CD8-positive, alpha-beta memory T cell (primary cell): ENCODE measurements around the gene SLC9A6. TPM values are rescaled to one million over a fixed set of nuclear protein-coding genes. Genes with fewer than 3 reads are reported as not detected.

Source experiments
- CTCF ChIA-PET: fragments of 350-600 bp; sonication (Branson Sonifier 250); formaldehyde crosslinking; loops from one replicate; lab custom pipeline; 2021; ENCODE audit warnings: antibody characterized with exemption; lab: Charles Lee
- POLR2A ChIA-PET: fragments of 350-600 bp; sonication (Branson Sonifier 250); formaldehyde crosslinking; loops from one replicate; lab custom pipeline; 2021; ENCODE audit warnings: antibody characterized with exemption; lab: Charles Lee
- DNase-seq, 5 donors: peaks; one replicate each; pipeline versions ENCODE4 v3.0.0 to v3.0.0-alpha.2; 2020 to 2022; ENCODE audit warnings: mixed read lengths in 1 of 5
- H3K27ac ChIP-seq: one replicate; pipeline ENCODE4 v1.7.0; 2013; ENCODE audit warnings: low read depth, mild to moderate bottlenecking, low read length, moderate library complexity
- H3K27me3 ChIP-seq: 2 replicates; pipeline ENCODE4 v1.7.0; 2013; ENCODE audit warnings: low read length, mild to moderate bottlenecking; ENCODE audit not compliant: insufficient read depth, poor library complexity, severe bottlenecking
- H3K36me3 ChIP-seq: 2 replicates; pipeline ENCODE4 v1.7.0; 2013; ENCODE audit warnings: mild to moderate bottlenecking, low read length, moderate library complexity; ENCODE audit not compliant: insufficient read depth
- H3K4me1 ChIP-seq: 2 replicates; pipeline ENCODE4 v1.7.0; 2013; ENCODE audit warnings: mild to moderate bottlenecking, low read length, moderate library complexity; ENCODE audit not compliant: insufficient read depth
- H3K4me3 ChIP-seq: 2 replicates; pipeline ENCODE4 v1.7.0; 2013; ENCODE audit warnings: mild to moderate bottlenecking, low read length
- H3K9me3 ChIP-seq: 2 replicates; pipeline ENCODE4 v1.7.0; 2013; ENCODE audit warnings: mild to moderate bottlenecking, low read length
- H3K27ac Mint-ChIP-seq, 8 donors: one replicate each; pipeline ENCODE4 v1.8.0; 2020 to 2021; ENCODE audit warnings: mixed read lengths in 8 of 8, mild to moderate bottlenecking in 6 of 8, inconsistent platforms in 3 of 8, moderate library complexity in 3 of 8
- H3K27me3 Mint-ChIP-seq, 2 donors: one replicate each; pipeline ENCODE4 v1.8.0; 2020 to 2021; ENCODE audit warnings: mixed read lengths in 2 of 2, mild to moderate bottlenecking in 1 of 2, moderate library complexity in 1 of 2
- H3K36me3 Mint-ChIP-seq, 3 donors: one replicate each; pipeline ENCODE4 v1.8.0; 2020 to 2021; ENCODE audit warnings: mixed read lengths in 3 of 3, inconsistent platforms in 1 of 3, mild to moderate bottlenecking in 1 of 3
- H3K4me1 Mint-ChIP-seq, 3 donors: one replicate each; pipeline ENCODE4 v1.8.0; 2020 to 2021; ENCODE audit warnings: mixed read lengths in 3 of 3, inconsistent platforms in 1 of 3, mild to moderate bottlenecking in 1 of 3
- H3K4me3 Mint-ChIP-seq, 7 donors: one replicate each; pipeline ENCODE4 v1.8.0; 2020 to 2021; ENCODE audit warnings: mixed read lengths in 7 of 7, mild to moderate bottlenecking in 6 of 7, moderate library complexity in 4 of 7, inconsistent platforms in 2 of 7
- H3K9me3 Mint-ChIP-seq, 5 donors: one replicate each; pipeline ENCODE4 v1.8.0; 2020 to 2022; ENCODE audit warnings: mixed read lengths in 5 of 5, mild to moderate bottlenecking in 3 of 5, moderate library complexity in 2 of 5, inconsistent platforms in 1 of 5
- polyA plus RNA-seq: library from polyadenylated mRNA; unstranded; fragments of 300-500 nt; fragmentation: Illumina TruSeq; gene quantifications from one replicate; pipeline ENCODE4 v1.2.3, GENCODE V29; 2021
- total RNA-seq, 2 experiments: library from RNA; stranded (reverse); gene quantifications; one replicate each; pipeline ENCODE4 v1.2.3, GENCODE V29; 2021

Gene SLC9A6
- total and polyA plus RNA-seq, 3 experiments from 2014 or later, result 14.9 to 18.0 (median 16.2) TPM

GRCh38 chrX:136030303-136031191 is 45.3 kb downstream of the SLC9A6 start:
- no peak overlapping the region for H3K4me3 ChIP-seq
- no peaks in the 10 kb centered on the region for H3K4me1 ChIP-seq
- H3K27ac Mint-ChIP-seq, result no peak overlapping the region
- H3K9me3 Mint-ChIP-seq, result no peaks in the 10 kb centered on the region
- ChIA-PET POLR2A (no interaction called here), CTCF (interaction anchor here (2.9 kb wide), 1 partner anchor 132 kb away, joined by 16 read pairs; no protein-coding TSS in a partner anchor)
- peaks cover 0 to 51% (median 0%) of the 10 kb centered on the region in 3 donors for H3K36me3 Mint-ChIP-seq
- H3K4me3 Mint-ChIP-seq, result no peak overlapping the region
- DNase-seq, result no peak
- no peaks in the 10 kb centered on the region for H3K27me3 ChIP-seq
- peaks cover 0 to 4% of the 10 kb centered on the region in 2 donors for H3K27me3 Mint-ChIP-seq
- H3K4me1 Mint-ChIP-seq, result no peaks in the 10 kb centered on the region
- H3K36me3 ChIP-seq, result peaks cover 7% of the 10 kb centered on the region
- H3K9me3 ChIP-seq, result no peaks in the 10 kb centered on the region
- H3K27ac ChIP-seq, result no peak overlapping the region

GRCh38 chrX:136031626-136032025 is 46.4 kb downstream of the SLC9A6 start:
- Histone ChIP-seq H3K9me3 (no peaks in the 10 kb centered on the region), H3K27ac (no peak overlapping the region), H3K27me3 (no peaks in the 10 kb centered on the region), H3K4me1 (no peaks in the 10 kb centered on the region), H3K4me3 (no peak overlapping the region), H3K36me3 (peaks cover 7% of the 10 kb centered on the region)
- H3K4me3 Mint-ChIP-seq, result no peak overlapping the region
- H3K27me3 Mint-ChIP-seq, result peaks cover 0 to 4% of the 10 kb centered on the region in 2 donors
- H3K4me1 Mint-ChIP-seq, result no peaks in the 10 kb centered on the region
- peaks cover 0 to 48% (median 0%) of the 10 kb centered on the region in 3 donors for H3K36me3 Mint-ChIP-seq
- POLR2A ChIA-PET, result no interaction called here
- H3K9me3 Mint-ChIP-seq, result no peaks in the 10 kb centered on the region
- CTCF ChIA-PET, result no interaction called here
- DNase-seq, result no peak
- H3K27ac Mint-ChIP-seq, result no peak overlapping the region

GRCh38 chrX:136032370-136032769 is 47.1 kb downstream of the SLC9A6 start:
- Histone ChIP-seq H3K9me3 (no peaks in the 10 kb centered on the region), H3K27me3 (no peaks in the 10 kb centered on the region), H3K27ac (no peak overlapping the region), H3K36me3 (peaks cover 7% of the 10 kb centered on the region), H3K4me1 (no peaks in the 10 kb centered on the region), H3K4me3 (no peak overlapping the region)
- Mint-ChIP-seq H3K4me3 (no peak overlapping the region), H3K9me3 (no peaks in the 10 kb centered on the region), H3K4me1 (no peaks in the 10 kb centered on the region), H3K27ac (no peak overlapping the region), H3K36me3 (peaks cover 0 to 45% (median 0%) of the 10 kb centered on the region in 3 donors), H3K27me3 (peaks cover 0 to 2% of the 10 kb centered on the region in 2 donors)
- DNase-seq, result no peak
- ChIA-PET CTCF (no interaction called here), POLR2A (no interaction called here)

- H3K27me3 Mint-ChIP-seq, result peaks cover 0 to 2% of the 10 kb centered on the region in 2 donors
- Histone ChIP-seq H3K27me3 (no peaks in the 10 kb centered on the region), H3K9me3 (no peaks in the 10 kb centered on the region), H3K27ac (no peak overlapping the region), H3K4me3 (no peak overlapping the region), H3K36me3 (peaks cover 7% of the 10 kb centered on the region), H3K4me1 (no peaks in the 10 kb centered on the region)
- H3K27ac Mint-ChIP-seq, result no peak overlapping the region
- no peak overlapping the region for H3K4me3 Mint-ChIP-seq
- H3K4me1 Mint-ChIP-seq, result no peaks in the 10 kb centered on the region
- no peak for DNase-seq
- peaks cover 0 to 42% (median 0%) of the 10 kb centered on the region in 3 donors for H3K36me3 Mint-ChIP-seq
- ChIA-PET POLR2A (no interaction called here), CTCF (interaction anchor here (0.6 to 0.8 kb wide), 2 partner anchors 8 to 233 kb away, joined by 3 to 4 read pairs; no protein-coding TSS in a partner anchor)
- no peaks in the 10 kb centered on the region for H3K9me3 Mint-ChIP-seq
Measured at GRCh38 chrX:136034668-136035067, 49.4 kb downstream of the SLC9A6 start.

- no peaks in the 10 kb centered on the region for H3K9me3 ChIP-seq
- Mint-ChIP-seq H3K36me3 (peaks cover 0 to 41% (median 0%) of the 10 kb centered on the region in 3 donors), H3K4me1 (no peaks in the 10 kb centered on the region), H3K27ac (peak overlapping the region in 1 of 8 donors; percentile 57), H3K9me3 (no peaks in the 10 kb centered on the region), H3K27me3 (peaks cover 0 to 2% of the 10 kb centered on the region in 2 donors), H3K4me3 (no peak overlapping the region)
- POLR2A ChIA-PET, result no interaction called here
- H3K27ac ChIP-seq, result no peak overlapping the region
- no peaks in the 10 kb centered on the region for H3K4me1 ChIP-seq
- H3K27me3 ChIP-seq, result no peaks in the 10 kb centered on the region
- no peak overlapping the region for H3K4me3 ChIP-seq
- no peak for DNase-seq
- CTCF ChIA-PET, result interaction anchor here (0.8 kb wide), 1 partner anchor 232 kb away, joined by 4 read pairs; no protein-coding TSS in a partner anchor
- H3K36me3 ChIP-seq, result peaks cover 4% of the 10 kb centered on the region
Measured at GRCh38 chrX:136035663-136036062, 50.4 kb downstream of the SLC9A6 start.

- Mint-ChIP-seq H3K36me3 (peaks cover 0 to 47% (median 0%) of the 10 kb centered on the region in 3 donors), H3K4me1 (no peaks in the 10 kb centered on the region), H3K4me3 (no peak overlapping the region), H3K9me3 (no peaks in the 10 kb centered on the region), H3K27me3 (peaks cover 0 to 5% of the 10 kb centered on the region in 2 donors), H3K27ac (no peak overlapping the region)
- Histone ChIP-seq H3K4me1 (no peaks in the 10 kb centered on the region), H3K4me3 (no peak overlapping the region), H3K27ac (no peak overlapping the region), H3K27me3 (no peaks in the 10 kb centered on the region), H3K9me3 (no peaks in the 10 kb centered on the region), H3K36me3 (no peaks in the 10 kb centered on the region)
- ChIA-PET POLR2A (no interaction called here), CTCF (no interaction called here)
- DNase-seq, result no peak
Measured at GRCh38 chrX:136039485-136039884, 54.2 kb downstream of the SLC9A6 start.

GRCh38 chrX:136039968-136040367 is 54.7 kb downstream of the SLC9A6 start:
- Histone ChIP-seq H3K27me3 (no peaks in the 10 kb centered on the region), H3K4me1 (no peaks in the 10 kb centered on the region), H3K9me3 (no peaks in the 10 kb centered on the region), H3K4me3 (no peak overlapping the region), H3K27ac (no peak overlapping the region), H3K36me3 (no peaks in the 10 kb centered on the region)
- Mint-ChIP-seq H3K36me3 (peaks cover 0 to 51% (median 0%) of the 10 kb centered on the region in 3 donors), H3K27ac (no peak overlapping the region), H3K27me3 (peaks cover 0 to 5% of the 10 kb centered on the region in 2 donors), H3K9me3 (no peaks in the 10 kb centered on the region), H3K4me3 (no peak overlapping the region), H3K4me1 (no peaks in the 10 kb centered on the region)
- DNase-seq, result no peak
- CTCF ChIA-PET, result no interaction called here
- POLR2A ChIA-PET, result no interaction called here

- Mint-ChIP-seq H3K9me3 (no peaks in the 10 kb centered on the region), H3K4me3 (no peak overlapping the region), H3K27me3 (peaks cover 0 to 5% of the 10 kb centered on the region in 2 donors), H3K36me3 (peaks cover 0 to 61% (median 0%) of the 10 kb centered on the region in 3 donors), H3K4me1 (no peaks in the 10 kb centered on the region), H3K27ac (no peak overlapping the region)
- no peaks in the 10 kb centered on the region for H3K27me3 ChIP-seq
- no peaks in the 10 kb centered on the region for H3K9me3 ChIP-seq
- H3K36me3 ChIP-seq, result no peaks in the 10 kb centered on the region
- ChIA-PET POLR2A (no interaction called here), CTCF (no interaction called here)
- DNase-seq, result no peak
- no peak overlapping the region for H3K27ac ChIP-seq
- H3K4me1 ChIP-seq, result no peaks in the 10 kb centered on the region
- H3K4me3 ChIP-seq, result no peak overlapping the region
Measured at GRCh38 chrX:136041254-136041812, 56.1 kb downstream of the SLC9A6 start.
